Loucy (cell line): Measurements from ENCODE around the gene ZNF783.

ENCODE experiments used
- EZH2phosphoT487 ChIP-seq: fragments of 200-600 bp; IDR thresholded peaks from 2 replicates; pipeline ENCODE4 v1.6.1; 2018; ENCODE audit warnings: antibody characterized with exemption, mild to moderate bottlenecking, moderate library complexity, borderline replicate concordance
- TF ChIP-seq, protein P1 (sequence below): fragments of 200-600 bp; sonication (generic); conservative IDR thresholded peaks from 2 replicates; pipeline ENCODE4 v1.5.1; 2014; ENCODE audit warnings: mild to moderate bottlenecking, antibody characterized with exemption, low read length

DNA sequence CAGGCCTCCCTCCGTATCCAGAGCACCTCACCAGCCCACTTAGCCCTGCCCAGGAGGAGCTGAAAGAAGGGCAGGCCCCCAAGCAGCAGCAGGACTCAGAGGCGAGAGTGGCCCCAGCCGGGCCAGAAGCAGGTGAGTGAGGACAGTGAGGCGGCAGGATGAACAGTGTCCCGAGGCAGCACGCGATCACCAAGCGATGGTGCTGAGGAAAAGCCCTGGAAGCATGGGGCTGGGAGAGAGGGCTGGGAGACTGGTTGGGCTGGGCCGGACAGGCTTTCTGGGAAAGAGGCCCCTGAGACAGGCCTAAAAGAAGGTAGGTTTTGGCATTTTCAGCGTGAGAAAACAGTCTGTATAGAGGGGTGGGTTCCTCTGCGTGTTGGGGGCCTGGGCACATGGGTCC, 16.4 kb downstream of the ZNF783 start:
- TF ChIP-seq, protein P1, sequence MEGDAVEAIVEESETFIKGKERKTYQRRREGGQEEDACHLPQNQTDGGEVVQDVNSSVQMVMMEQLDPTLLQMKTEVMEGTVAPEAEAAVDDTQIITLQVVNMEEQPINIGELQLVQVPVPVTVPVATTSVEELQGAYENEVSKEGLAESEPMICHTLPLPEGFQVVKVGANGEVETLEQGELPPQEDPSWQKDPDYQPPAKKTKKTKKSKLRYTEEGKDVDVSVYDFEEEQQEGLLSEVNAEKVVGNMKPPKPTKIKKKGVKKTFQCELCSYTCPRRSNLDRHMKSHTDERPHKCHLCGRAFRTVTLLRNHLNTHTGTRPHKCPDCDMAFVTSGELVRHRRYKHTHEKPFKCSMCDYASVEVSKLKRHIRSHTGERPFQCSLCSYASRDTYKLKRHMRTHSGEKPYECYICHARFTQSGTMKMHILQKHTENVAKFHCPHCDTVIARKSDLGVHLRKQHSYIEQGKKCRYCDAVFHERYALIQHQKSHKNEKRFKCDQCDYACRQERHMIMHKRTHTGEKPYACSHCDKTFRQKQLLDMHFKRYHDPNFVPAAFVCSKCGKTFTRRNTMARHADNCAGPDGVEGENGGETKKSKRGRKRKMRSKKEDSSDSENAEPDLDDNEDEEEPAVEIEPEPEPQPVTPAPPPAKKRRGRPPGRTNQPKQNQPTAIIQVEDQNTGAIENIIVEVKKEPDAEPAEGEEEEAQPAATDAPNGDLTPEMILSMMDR, result no peak
- TF ChIP-seq EZH2phosphoT487, result no peak
